H1 (cell line): Measurements from ENCODE around the gene CDHR2.
A peak's percentile ranks its signal among the peaks of the same experiment; 100 is the strongest.

Experiments used
- BACH1 ChIP-seq: IDR thresholded peaks from 2 replicates; pipeline ENCODE4 v1.6.1; 2012; ENCODE audit warnings: low read length, improper control_type of control experiment
- CBX5 ChIP-seq: fragments of 300-800, 300-1000 bp; sonication (generic); IDR thresholded peaks from 2 replicates; pipeline ENCODE4 v1.7.1; 2016; ENCODE audit warnings: antibody characterized with exemption, low read length, low read depth
- CREB1 ChIP-seq: IDR thresholded peaks from 2 replicates; pipeline ENCODE4 v1.6.1; 2012; ENCODE audit warnings: inconsistent platforms
- CTCF ChIP-seq, 3 experiments: IDR thresholded peaks; 1 replicate in 2 of 3; 2 replicates in 1 of 3; pipeline versions ENCODE4 v1.5.1 to v1.6.1; 2011; ENCODE audit warnings: low read length in 3 of 3, mild to moderate bottlenecking in 3 of 3, inconsistent platforms in 2 of 3, low read depth in 1 of 3, moderate library complexity in 1 of 3; ENCODE audit not compliant: insufficient read depth in 1 of 3; ENCODE audit errors: control extremely low read depth in 1 of 3
- MAX ChIP-seq: IDR thresholded peaks from 2 replicates; pipeline ENCODE4 v1.6.1; 2012; ENCODE audit warnings: inconsistent platforms
- POLR2A ChIP-seq, 2 experiments: IDR thresholded peaks; 1 replicate in 1 of 2; 2 replicates in 1 of 2; pipeline ENCODE4 v1.6.1; 2011; ENCODE audit warnings: low read depth in 2 of 2, low read length in 2 of 2, mild to moderate bottlenecking in 2 of 2; ENCODE audit errors: control extremely low read depth in 1 of 2
- SIRT6 ChIP-seq: IDR thresholded peaks from one replicate; pipeline ENCODE4 v1.7.1; 2012; ENCODE audit warnings: low read length, inconsistent platforms

GRCh38 chr5:176531902-176532493, 17.1 kb upstream of the CDHR2 start:
- peak in 1 of 2 experiments; percentile 57; a peak in 2 of 3 replicates for TF ChIP-seq POLR2A (IDR thresholded peaks at IDR 0.05; ENCODE audit: control extremely low read depth in 1 of 2, low read depth in 2 of 2, low read length in 2 of 2)
- no peak for TF ChIP-seq CTCF (IDR thresholded peaks at IDR 0.05; ENCODE audit: control extremely low read depth in 1 of 3, insufficient read depth in 1 of 3, low read depth in 1 of 3, low read length in 3 of 3)
- TF ChIP-seq CREB1: no peak
- TF ChIP-seq CBX5: no peak
- no peak for TF ChIP-seq MAX
- TF ChIP-seq SIRT6: no peak
- TF ChIP-seq BACH1: no peak
